Measurements from ENCODE around the gene RUNX2.
"Not testable (repeated sequence)": the region's sequence is repeated elsewhere in the genome, so short reads cannot be mapped to it uniquely, and the experiment has no call there.

Gene RUNX2

GRCh38 chr6:45327956-45328522, at the start of gene RUNX2:
Gene RUNX2 (plus strand): TSS chr6:45328330. CDS start chr6:45328727, 397 bp downstream.
- peak; percentile 1 for DNase-seq (ENCODE audit: low spot score)

- no peak for DNase-seq (ENCODE audit: low spot score)
These were observed 49.8 kb upstream of the RUNX2 start for GRCh38 chr6:45278367-45278766.

GRCh38 chr6:45286707-45287106, 41.4 kb upstream of the RUNX2 start:
- DNase-seq (ENCODE audit: low spot score) = not testable (repeated sequence)

- no peak for DNase-seq (ENCODE audit: low spot score)
These were observed 38.2 kb upstream of the RUNX2 start for GRCh38 chr6:45289751-45290514.

- no peak for DNase-seq (ENCODE audit: low spot score)
These were observed 34.8 kb upstream of the RUNX2 start for GRCh38 chr6:45293306-45293705.

- not testable (repeated sequence) for DNase-seq (ENCODE audit: low spot score)
These were observed 33.9 kb upstream of the RUNX2 start for GRCh38 chr6:45294065-45294701.

- DNase-seq (ENCODE audit: low spot score) = no peak
These were observed 30.8 kb upstream of the RUNX2 start for GRCh38 chr6:45297320-45297719.

- DNase-seq (ENCODE audit: low spot score) = no peak
These were observed 29.0 kb upstream of the RUNX2 start for GRCh38 chr6:45299096-45299581.

- no peak for DNase-seq (ENCODE audit: low spot score)
These were observed 27.4 kb upstream of the RUNX2 start for GRCh38 chr6:45300736-45301135.

GRCh38 chr6:45301348-45302142, 26.6 kb upstream of the RUNX2 start:
- DNase-seq (ENCODE audit: low spot score) = peak; percentile 3

GRCh38 chr6:45302832-45303231, 25.3 kb upstream of the RUNX2 start:
- no peak for DNase-seq (ENCODE audit: low spot score)

GRCh38 chr6:45305546-45305945, 22.6 kb upstream of the RUNX2 start:
- DNase-seq (ENCODE audit: low spot score) = no peak

- no peak for DNase-seq (ENCODE audit: low spot score)
These were observed 17.9 kb upstream of the RUNX2 start for GRCh38 chr6:45310118-45310788.

- DNase-seq (ENCODE audit: low spot score) = no peak
These were observed 14.0 kb upstream of the RUNX2 start for GRCh38 chr6:45314146-45314545.

- no peak for DNase-seq (ENCODE audit: low spot score)
These were observed 7.8 kb upstream of the RUNX2 start for GRCh38 chr6:45320349-45320748.

- DNase-seq (ENCODE audit: low spot score) = no peak
These were observed 4.4 kb upstream of the RUNX2 start for GRCh38 chr6:45323656-45324224.

GRCh38 chr6:45326698-45327417, 1.3 kb upstream of the RUNX2 start:
- no peak for DNase-seq (ENCODE audit: low spot score)

- no peak for DNase-seq (ENCODE audit: low spot score)
These were observed 393 bp downstream of the RUNX2 start for GRCh38 chr6:45328523-45328922.

- DNase-seq (ENCODE audit: low spot score) = no peak
These were observed 16.8 kb downstream of the RUNX2 start for GRCh38 chr6:45344900-45345299.

- DNase-seq (ENCODE audit: low spot score) = no peak
These were observed 22.1 kb downstream of the RUNX2 start for GRCh38 chr6:45350186-45350710.
